ENCODE results near the gene ENTR1.

- TF ChIP-seq CTCF (conservative IDR thresholded peaks at IDR 0.05) (no peak), ZFX (IDR thresholded peaks at IDR 0.05) (no peak)
These were observed 6.9 kb downstream of the ENTR1 start for GRCh38 chr9:136403538-136403914.

All from C4-2B (cell line).